ENCODE results near the gene MFF. TPM values are rescaled to one million over a fixed set of nuclear protein-coding genes. Genes with fewer than 3 reads are reported as not detected.

The MFF gene
- total and polyA plus RNA-seq, 2 donors (not counting 1 experiment from before 2014, with no cell fraction given), result 77.9 to 174 TPM

- H3K4me2 ChIP-seq (ENCODE audit: extremely low read depth, insufficient read depth, low read length), result no peak overlapping the region
- H3K9ac ChIP-seq (ENCODE audit: insufficient read depth, low read length), result no peak overlapping the region
- DNase-seq (ENCODE audit: low read depth in 2 of 2), result no peak
- no peaks in the 10 kb centered on the region for H3K27me3 ChIP-seq (ENCODE audit: control insufficient read depth, insufficient read depth, low read length)
- H2AFZ ChIP-seq (ENCODE audit: low read length), result no peak overlapping the region
- no peak overlapping the region for H3K27ac ChIP-seq (ENCODE audit: insufficient read depth, low read length)
- H3K36me3 ChIP-seq (ENCODE audit: control insufficient read depth, insufficient read depth, low read length), result no peaks in the 10 kb centered on the region
- TF ChIP-seq EZH2 (IDR thresholded peaks at IDR 0.05; ENCODE audit: low read length, missing control alignments) (no peak), CTCF (conservative IDR thresholded peaks at IDR 0.05 in 1 of 2, IDR thresholded peaks at IDR 0.05 in 1 of 2; ENCODE audit: low read depth in 1 of 2, low read length in 2 of 2) (no peak)
- no peaks in the 10 kb centered on the region for H3K9me3 ChIP-seq (ENCODE audit: control insufficient read depth, insufficient read depth, low read depth, low read length)
- no peak overlapping the region for H3K4me3 ChIP-seq (replicated peaks in 1 of 4; ENCODE audit: control extremely low read depth in 1 of 4, insufficient read depth in 1 of 4, low read depth in 3 of 4, low read length in 4 of 4)
- H3K4me1 ChIP-seq (ENCODE audit: control insufficient read depth, extremely low read depth, insufficient read depth, low read length), result no peaks in the 10 kb centered on the region
- H3K79me2 ChIP-seq (ENCODE audit: control insufficient read depth, insufficient read depth, low read length), result no peaks in the 10 kb centered on the region
- no peaks in the 10 kb centered on the region for H4K20me1 ChIP-seq (ENCODE audit: control insufficient read depth, extremely low read depth, insufficient read depth, low read length)
These were observed 29.2 kb upstream of the MFF start for GRCh38 chr2:227295806-227296205.

DNA sequence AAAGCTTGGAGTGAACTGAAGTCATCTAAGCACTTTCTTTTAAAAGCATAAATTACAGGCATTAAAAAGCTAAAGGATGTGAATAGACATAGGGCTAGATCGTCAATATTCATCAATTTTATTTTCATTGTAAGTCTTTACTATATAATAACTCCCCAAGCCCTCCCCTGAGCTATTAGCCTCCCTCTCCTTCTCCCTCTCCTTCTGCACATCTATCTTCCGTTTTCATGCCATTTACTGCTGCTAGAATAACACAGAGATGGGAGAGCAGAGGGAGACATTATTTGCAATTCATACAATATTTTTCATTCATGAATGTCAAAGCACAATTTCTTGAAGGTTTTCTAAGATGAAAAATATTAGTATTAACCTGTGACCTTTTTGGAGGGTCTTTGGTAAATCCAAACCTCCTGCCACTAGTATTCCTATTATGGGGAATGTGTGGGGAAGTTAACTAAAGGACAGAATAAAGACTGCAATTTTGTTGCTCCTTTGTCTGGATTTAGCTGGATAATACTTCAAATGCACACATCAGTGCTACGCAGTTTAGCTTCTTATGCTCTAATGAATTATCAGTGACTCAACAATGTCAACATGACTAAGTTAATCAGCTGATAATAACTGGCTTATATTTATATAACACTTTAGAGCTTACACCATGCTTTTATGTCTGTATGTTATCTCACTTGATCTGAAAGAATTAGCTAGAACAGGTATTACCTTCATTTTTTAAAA is 28.2 kb upstream of the MFF start:
- H3K27ac ChIP-seq (ENCODE audit: insufficient read depth, low read length), result no peak overlapping the region
- H3K36me3 ChIP-seq (ENCODE audit: control insufficient read depth, insufficient read depth, low read length), result no peaks in the 10 kb centered on the region
- peak in 1 of 2 donors; percentile 11 for DNase-seq (ENCODE audit: low read depth in 2 of 2)
- H3K9me3 ChIP-seq (ENCODE audit: control insufficient read depth, insufficient read depth, low read depth, low read length), result no peaks in the 10 kb centered on the region
- H4K20me1 ChIP-seq (ENCODE audit: control insufficient read depth, extremely low read depth, insufficient read depth, low read length), result no peaks in the 10 kb centered on the region
- TF ChIP-seq EZH2 (IDR thresholded peaks at IDR 0.05; ENCODE audit: low read length, missing control alignments), result no peak
- no peak for TF ChIP-seq CTCF (conservative IDR thresholded peaks at IDR 0.05 in 1 of 2, IDR thresholded peaks at IDR 0.05 in 1 of 2; ENCODE audit: low read depth in 1 of 2, low read length in 2 of 2)
- H3K4me2 ChIP-seq (ENCODE audit: extremely low read depth, insufficient read depth, low read length), result no peak overlapping the region
- no peaks in the 10 kb centered on the region for H3K79me2 ChIP-seq (ENCODE audit: control insufficient read depth, insufficient read depth, low read length)
- H2AFZ ChIP-seq (ENCODE audit: low read length), result no peak overlapping the region
- H3K4me3 ChIP-seq (replicated peaks in 1 of 4; ENCODE audit: control extremely low read depth in 1 of 4, insufficient read depth in 1 of 4, low read depth in 3 of 4, low read length in 4 of 4), result no peak overlapping the region
- H3K27me3 ChIP-seq (ENCODE audit: control insufficient read depth, insufficient read depth, low read length), result no peaks in the 10 kb centered on the region
- no peak overlapping the region for H3K9ac ChIP-seq (ENCODE audit: insufficient read depth, low read length)
- no peaks in the 10 kb centered on the region for H3K4me1 ChIP-seq (ENCODE audit: control insufficient read depth, extremely low read depth, insufficient read depth, low read length)

DNA sequence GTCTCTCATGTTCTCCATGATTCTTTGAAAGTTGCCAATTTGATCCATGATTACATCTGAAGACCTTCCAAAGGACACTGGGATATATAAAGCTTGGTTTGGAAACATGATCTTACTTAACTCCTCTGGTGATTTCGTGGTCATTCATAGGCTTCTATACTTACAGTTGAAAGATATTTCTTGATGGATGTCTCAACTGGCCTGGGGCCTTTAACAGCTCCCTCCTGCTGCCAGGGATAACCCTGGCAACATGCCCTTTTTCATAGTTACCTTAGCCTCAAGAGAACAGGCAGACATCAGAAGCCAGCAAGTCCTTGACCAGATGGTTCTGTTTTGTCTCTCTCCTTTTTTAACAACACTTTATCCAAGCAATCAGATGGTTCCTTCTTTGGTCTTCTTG is 23.5 kb upstream of the MFF start:
- Histone ChIP-seq H3K27ac (ENCODE audit: insufficient read depth, low read length) (no peak overlapping the region), H3K4me3 (replicated peaks in 1 of 4; ENCODE audit: control extremely low read depth in 1 of 4, insufficient read depth in 1 of 4, low read depth in 3 of 4, low read length in 4 of 4) (no peak overlapping the region), H3K9me3 (ENCODE audit: control insufficient read depth, insufficient read depth, low read depth, low read length) (no peaks in the 10 kb centered on the region), H3K4me2 (ENCODE audit: extremely low read depth, insufficient read depth, low read length) (no peak overlapping the region), H2AFZ (ENCODE audit: low read length) (no peak overlapping the region), H3K27me3 (ENCODE audit: control insufficient read depth, insufficient read depth, low read length) (no peaks in the 10 kb centered on the region), H3K4me1 (ENCODE audit: control insufficient read depth, extremely low read depth, insufficient read depth, low read length) (no peaks in the 10 kb centered on the region), H4K20me1 (ENCODE audit: control insufficient read depth, extremely low read depth, insufficient read depth, low read length) (no peaks in the 10 kb centered on the region), H3K36me3 (ENCODE audit: control insufficient read depth, insufficient read depth, low read length) (no peaks in the 10 kb centered on the region), H3K9ac (ENCODE audit: insufficient read depth, low read length) (no peak overlapping the region), H3K79me2 (ENCODE audit: control insufficient read depth, insufficient read depth, low read length) (no peaks in the 10 kb centered on the region)
- no peak for TF ChIP-seq CTCF (conservative IDR thresholded peaks at IDR 0.05 in 1 of 2, IDR thresholded peaks at IDR 0.05 in 1 of 2; ENCODE audit: low read depth in 1 of 2, low read length in 2 of 2)
- no peak for TF ChIP-seq EZH2 (IDR thresholded peaks at IDR 0.05; ENCODE audit: low read length, missing control alignments)
- no peak for DNase-seq (ENCODE audit: low read depth in 2 of 2)

Data from fibroblast of lung (primary cell).